Measurements from ENCODE around the gene ERF. TPM values are rescaled to one million over a fixed set of nuclear protein-coding genes. Genes with fewer than 3 reads are reported as not detected.

The ERF gene
- total RNA-seq, 1 experiment from 2014 or later: 35.1 TPM

- TF ChIP-seq CTCF (IDR thresholded peaks at IDR 0.05; ENCODE audit: unreplicated experiment): no peak
- peaks cover 38% of the 10 kb centered on the region for H3K4me1 Mint-ChIP-seq (ENCODE audit: insufficient read depth, unreplicated experiment)
- intact Hi-C loops (cut with micrococcal nuclease): no loop called here
- no TSS peak for BruUV-seq (replicated peaks)
- ChIA-PET CTCF (no interaction called here), POLR2A (interaction anchor here (0.7 to 4.1 kb wide), 6 partner anchors 8 to 143 kb away, joined by 3 to 66 read pairs (median 20); partner anchors contain the start of genes DEDD2, ERF and GSK3A)
- no peak for DNase-seq (ENCODE audit: unreplicated experiment)
- H3K27ac Mint-ChIP-seq (ENCODE audit: low read depth, unreplicated experiment): no peak overlapping the region
- peaks cover 44% of the 10 kb centered on the region for H3K36me3 Mint-ChIP-seq (ENCODE audit: insufficient read depth, unreplicated experiment)
- H3K9me3 Mint-ChIP-seq (ENCODE audit: unreplicated experiment): no peaks in the 10 kb centered on the region
- no peaks in the 10 kb centered on the region for H3K27me3 Mint-ChIP-seq (ENCODE audit: insufficient read depth, unreplicated experiment)
- H3K4me3 Mint-ChIP-seq (ENCODE audit: unreplicated experiment): no peak overlapping the region
Measured at GRCh38 chr19:42271861-42272534, 17.1 kb upstream of the ERF start.

GRCh38 chr19:42271045-42271419 lies 16.1 kb upstream of the ERF start:
- DNase-seq (ENCODE audit: unreplicated experiment): no peak
- H3K27ac Mint-ChIP-seq (ENCODE audit: low read depth, unreplicated experiment): no peak overlapping the region
- intact Hi-C loops (cut with micrococcal nuclease): no loop called here
- peaks cover 33% of the 10 kb centered on the region for H3K4me1 Mint-ChIP-seq (ENCODE audit: insufficient read depth, unreplicated experiment)
- no peak for TF ChIP-seq CTCF (IDR thresholded peaks at IDR 0.05; ENCODE audit: unreplicated experiment)
- H3K36me3 Mint-ChIP-seq (ENCODE audit: insufficient read depth, unreplicated experiment): peaks cover 36% of the 10 kb centered on the region
- H3K4me3 Mint-ChIP-seq (ENCODE audit: unreplicated experiment): no peak overlapping the region
- no peaks in the 10 kb centered on the region for H3K9me3 Mint-ChIP-seq (ENCODE audit: unreplicated experiment)
- POLR2A ChIA-PET: interaction anchor here (0.7 to 4.1 kb wide), 12 partner anchors 9 to 142 kb away, joined by 3 to 66 read pairs (median 6); partner anchors contain the start of genes DEDD2, ERF, GSK3A and PAFAH1B3
- no peaks in the 10 kb centered on the region for H3K27me3 Mint-ChIP-seq (ENCODE audit: insufficient read depth, unreplicated experiment)
- BruUV-seq (replicated peaks): TSS peak; percentile 16
- CTCF ChIA-PET: interaction anchor here (0.6 to 2.1 kb wide), 10 partner anchors 8 to 609 kb away, joined by 3 to 20 read pairs (median 4); partner anchors contain the start of genes ERF and POU2F2

- DNase-seq (ENCODE audit: unreplicated experiment): peak; percentile 77
Measured at GRCh38 chr19:42270346-42271044, 15.6 kb upstream of the ERF start.

More at GRCh38 chr19:42270346-42271044, 15.6 kb upstream of the ERF start:
- CTCF ChIA-PET: interaction anchor here (0.6 to 2.1 kb wide), 10 partner anchors 9 to 610 kb away, joined by 3 to 20 read pairs (median 4); partner anchors contain the start of genes ERF and POU2F2
- Mint-ChIP-seq H3K27ac (ENCODE audit: low read depth, unreplicated experiment) (no peak overlapping the region), H3K27me3 (ENCODE audit: insufficient read depth, unreplicated experiment) (no peaks in the 10 kb centered on the region), H3K4me3 (ENCODE audit: unreplicated experiment) (no peak overlapping the region), H3K9me3 (ENCODE audit: unreplicated experiment) (no peaks in the 10 kb centered on the region), H3K4me1 (ENCODE audit: insufficient read depth, unreplicated experiment) (peaks cover 30% of the 10 kb centered on the region), H3K36me3 (ENCODE audit: insufficient read depth, unreplicated experiment) (peaks cover 32% of the 10 kb centered on the region)
- BruUV-seq (replicated peaks): TSS peak; percentile 94
- intact Hi-C loops (cut with micrococcal nuclease): no loop called here
- POLR2A ChIA-PET: interaction anchor here (0.6 to 4.1 kb wide), 15 partner anchors 10 to 1936 kb away, joined by 3 to 66 read pairs (median 5); partner anchors contain the start of genes DEDD2, ERF, GSK3A and PAFAH1B3
- TF ChIP-seq CTCF (IDR thresholded peaks at IDR 0.05; ENCODE audit: unreplicated experiment): no peak
